ENCODE data around the gene ESPNL. TPM values are rescaled to one million over a fixed set of nuclear protein-coding genes. Genes with fewer than 3 reads are reported as not detected.

ESPNL gene
- total RNA-seq, 2 experiments from 2014 or later, result 0.11 to 0.27 TPM

DNA sequence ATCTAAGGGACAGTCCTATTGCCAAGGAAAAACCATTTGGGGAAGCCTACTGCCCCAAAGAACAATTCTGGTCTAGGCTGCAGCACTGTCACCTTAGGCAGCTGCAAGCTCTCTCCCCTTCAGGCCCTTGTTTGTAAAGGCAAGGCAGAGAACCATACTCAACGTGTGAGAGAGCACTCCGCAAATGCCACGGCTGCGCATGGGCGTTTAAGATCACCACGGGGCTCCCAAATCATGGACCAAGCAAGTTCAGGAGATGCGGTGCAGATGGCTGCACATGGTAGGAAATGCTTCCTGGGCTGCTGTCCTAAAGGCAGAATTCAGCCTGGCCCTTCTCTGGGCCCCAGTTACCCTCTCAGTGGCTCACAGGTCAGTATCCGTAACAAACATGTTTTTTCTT, 74.2 kb downstream of the ESPNL start:
- intact Hi-C loops (cut with micrococcal nuclease), result no loop called here
- Mint-ChIP-seq H3K27me3 (no peaks in the 10 kb centered on the region), H3K9me3 (no peaks in the 10 kb centered on the region), H3K27ac (no peak overlapping the region), H3K36me3 (ENCODE audit: low read depth) (peaks cover 36% of the 10 kb centered on the region), H3K4me1 (ENCODE audit: low read depth) (no peaks in the 10 kb centered on the region), H3K4me3 (no peak overlapping the region)
- POLR2A ChIA-PET, result no interaction called here
- no peak for DNase-seq
- TF ChIP-seq, protein P1, sequence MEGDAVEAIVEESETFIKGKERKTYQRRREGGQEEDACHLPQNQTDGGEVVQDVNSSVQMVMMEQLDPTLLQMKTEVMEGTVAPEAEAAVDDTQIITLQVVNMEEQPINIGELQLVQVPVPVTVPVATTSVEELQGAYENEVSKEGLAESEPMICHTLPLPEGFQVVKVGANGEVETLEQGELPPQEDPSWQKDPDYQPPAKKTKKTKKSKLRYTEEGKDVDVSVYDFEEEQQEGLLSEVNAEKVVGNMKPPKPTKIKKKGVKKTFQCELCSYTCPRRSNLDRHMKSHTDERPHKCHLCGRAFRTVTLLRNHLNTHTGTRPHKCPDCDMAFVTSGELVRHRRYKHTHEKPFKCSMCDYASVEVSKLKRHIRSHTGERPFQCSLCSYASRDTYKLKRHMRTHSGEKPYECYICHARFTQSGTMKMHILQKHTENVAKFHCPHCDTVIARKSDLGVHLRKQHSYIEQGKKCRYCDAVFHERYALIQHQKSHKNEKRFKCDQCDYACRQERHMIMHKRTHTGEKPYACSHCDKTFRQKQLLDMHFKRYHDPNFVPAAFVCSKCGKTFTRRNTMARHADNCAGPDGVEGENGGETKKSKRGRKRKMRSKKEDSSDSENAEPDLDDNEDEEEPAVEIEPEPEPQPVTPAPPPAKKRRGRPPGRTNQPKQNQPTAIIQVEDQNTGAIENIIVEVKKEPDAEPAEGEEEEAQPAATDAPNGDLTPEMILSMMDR (IDR thresholded peaks at IDR 0.05), result no peak
- CTCF ChIA-PET, result no interaction called here
- no peak for ATAC-seq

DNA sequence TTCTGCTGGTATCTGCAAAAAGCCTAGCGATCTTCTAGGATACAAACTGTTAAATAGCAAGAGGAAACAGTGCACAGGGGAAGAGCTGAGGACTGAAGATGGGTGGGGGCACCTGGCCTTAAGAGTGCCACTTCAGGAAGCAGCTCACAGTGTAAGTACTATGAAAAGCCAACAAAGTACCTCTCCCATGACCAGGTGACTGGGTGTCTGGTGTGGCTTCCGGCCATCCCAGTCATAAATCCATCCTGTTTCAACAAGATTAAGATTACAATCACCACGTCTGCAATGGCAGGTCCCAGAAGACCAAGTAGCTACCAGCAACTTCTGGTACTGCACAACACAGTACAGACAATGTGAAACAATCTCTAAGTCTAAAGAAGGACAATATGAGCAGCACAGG, 74.6 kb downstream of the ESPNL start:
- intact Hi-C loops (cut with micrococcal nuclease), result no loop called here
- H3K9me3 Mint-ChIP-seq, result no peaks in the 10 kb centered on the region
- no peak for DNase-seq
- no peaks in the 10 kb centered on the region for H3K27me3 Mint-ChIP-seq
- no peaks in the 10 kb centered on the region for H3K4me1 Mint-ChIP-seq (ENCODE audit: low read depth)
- peaks cover 41% of the 10 kb centered on the region for H3K36me3 Mint-ChIP-seq (ENCODE audit: low read depth)
- ATAC-seq, result no peak
- no peak overlapping the region for H3K4me3 Mint-ChIP-seq
- H3K27ac Mint-ChIP-seq, result no peak overlapping the region
- ChIA-PET CTCF (no interaction called here), POLR2A (no interaction called here)
- TF ChIP-seq, protein P1 (IDR thresholded peaks at IDR 0.05), result no peak

DNA sequence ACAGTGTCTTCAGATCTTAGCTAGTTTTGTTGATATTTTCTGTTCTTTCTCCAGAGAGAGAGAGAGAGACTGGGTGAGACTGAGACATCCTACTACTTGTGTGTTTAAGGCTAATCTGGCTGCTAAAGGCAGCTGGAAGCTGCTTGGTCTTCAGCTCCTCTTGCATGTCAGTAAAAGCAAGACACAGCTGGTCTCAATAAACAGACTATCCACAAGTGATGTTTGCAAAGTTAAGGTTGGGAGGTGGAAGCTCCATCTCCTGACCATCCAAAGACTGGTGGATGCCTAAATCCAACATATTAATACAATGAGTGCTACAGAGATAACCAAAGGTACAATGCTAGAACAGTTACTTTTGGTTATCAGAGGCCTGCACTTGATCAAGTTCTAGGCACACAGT, 76.5 kb downstream of the ESPNL start:
- H3K27ac Mint-ChIP-seq, result no peak overlapping the region
- ChIA-PET POLR2A (interaction anchor here (1.0 to 1.3 kb wide), 3 partner anchors 9 to 23 kb away, joined by 3 read pairs; no protein-coding TSS in a partner anchor), CTCF (interaction anchor here (1.1 kb wide), 1 partner anchor 12 kb away, joined by 4 read pairs; no protein-coding TSS in a partner anchor)
- H3K9me3 Mint-ChIP-seq, result no peaks in the 10 kb centered on the region
- no peak overlapping the region for H3K4me3 Mint-ChIP-seq
- H3K4me1 Mint-ChIP-seq (ENCODE audit: low read depth), result no peaks in the 10 kb centered on the region
- ATAC-seq (no peak), DNase-seq (no peak)
- peaks cover 48% of the 10 kb centered on the region for H3K36me3 Mint-ChIP-seq (ENCODE audit: low read depth)
- TF ChIP-seq, protein P1 (IDR thresholded peaks at IDR 0.05), result no peak
- intact Hi-C loops (cut with micrococcal nuclease), result no loop called here
- H3K27me3 Mint-ChIP-seq, result no peaks in the 10 kb centered on the region

DNA sequence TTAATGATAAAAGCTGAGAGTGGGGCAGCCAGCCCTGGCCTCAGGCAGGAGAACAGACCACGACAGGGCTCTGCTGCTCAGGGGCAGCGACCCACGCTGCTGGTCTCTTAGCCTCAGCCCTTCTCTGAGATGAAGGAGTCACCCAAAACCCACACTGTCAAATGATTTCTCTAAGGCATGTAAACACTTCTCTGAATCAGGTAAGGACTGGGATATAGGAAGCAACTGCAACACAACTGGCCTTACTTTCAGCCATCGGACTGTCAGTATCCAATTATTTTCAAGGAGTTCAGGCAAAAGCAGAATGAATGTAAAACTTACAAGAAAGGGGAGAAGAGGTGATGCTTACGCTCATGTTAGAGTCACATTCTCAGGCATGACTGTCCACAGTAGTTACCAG, 80.4 kb downstream of the ESPNL start:
- ChIA-PET POLR2A (interaction anchor here (0.7 kb wide), 1 partner anchor 13 kb away, joined by 3 read pairs; no protein-coding TSS in a partner anchor), CTCF (no interaction called here)
- intact Hi-C loops (cut with micrococcal nuclease), result no loop called here
- TF ChIP-seq, protein P1 (IDR thresholded peaks at IDR 0.05), result no peak
- Mint-ChIP-seq H3K4me3 (no peak overlapping the region), H3K27ac (no peak overlapping the region), H3K27me3 (no peaks in the 10 kb centered on the region), H3K36me3 (ENCODE audit: low read depth) (peaks cover 57% of the 10 kb centered on the region), H3K9me3 (no peaks in the 10 kb centered on the region), H3K4me1 (ENCODE audit: low read depth) (peaks cover 11% of the 10 kb centered on the region)
- DNase-seq, result no peak
- ATAC-seq, result no peak

DNA sequence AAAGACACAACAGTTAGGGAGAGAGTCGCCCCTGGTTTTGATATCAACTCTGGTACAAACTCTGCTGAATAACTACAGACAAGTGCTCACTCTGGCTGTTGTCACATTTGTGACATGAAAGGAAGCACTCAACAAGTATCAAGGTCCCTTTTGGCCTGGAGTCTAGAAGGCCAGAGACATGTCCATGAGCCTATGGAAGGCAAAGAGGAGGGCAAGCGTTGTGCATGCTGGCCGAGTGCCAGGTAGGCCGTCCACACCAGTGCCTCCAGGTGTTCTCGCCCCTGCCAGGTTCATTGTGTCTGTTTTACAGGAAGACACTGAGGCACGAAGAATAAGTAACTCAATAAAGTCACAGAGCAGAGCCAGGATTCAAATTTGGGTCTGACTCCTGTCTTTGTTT, 82.2 kb downstream of the ESPNL start:
- Mint-ChIP-seq H3K9me3 (no peaks in the 10 kb centered on the region), H3K27me3 (no peaks in the 10 kb centered on the region), H3K4me3 (no peak overlapping the region), H3K27ac (no peak overlapping the region), H3K36me3 (ENCODE audit: low read depth) (peaks cover 64% of the 10 kb centered on the region), H3K4me1 (ENCODE audit: low read depth) (peaks cover 11% of the 10 kb centered on the region)
- no peak for DNase-seq
- no peak for ATAC-seq
- ChIA-PET CTCF (no interaction called here), POLR2A (no interaction called here)
- intact Hi-C loops (cut with micrococcal nuclease), result no loop called here
- TF ChIP-seq, protein P1 (IDR thresholded peaks at IDR 0.05), result no peak

Other genes starting within 250 kb of the ESPNL start
- gene RAMP1, start 240.7 kb upstream of the ESPNL start, total RNA-seq, result 1 to 10 TPM; 1.0 to 1.4 TPM
- gene UBE2F, start 133.3 kb upstream of the ESPNL start, total RNA-seq, result 10 to 100 TPM; 96.5 to 99.5 TPM
- gene SCLY, start 39.3 kb upstream of the ESPNL start, total RNA-seq, result 10 to 100 TPM; 77.9 to 93.2 TPM
- not detected for gene KLHL30, start 38.3 kb downstream of the ESPNL start, total RNA-seq
- gene ERFE, start 58.6 kb downstream of the ESPNL start, total RNA-seq, result 1 to 10 TPM in 1 of 2 experiments, under 1 TPM in 1; 0.99 to 1.0 TPM
- gene ILKAP, start 103.4 kb downstream of the ESPNL start, total RNA-seq, result 10 to 100 TPM; 42.1 to 43.3 TPM
- gene HES6, start 139.7 kb downstream of the ESPNL start, total RNA-seq, result 1 to 10 TPM; 5.2 to 5.6 TPM
- 10 to 100 TPM; 17.4 to 17.6 TPM for gene PER2, start 188.3 kb downstream of the ESPNL start, total RNA-seq
- gene TRAF3IP1, start 220.2 kb downstream of the ESPNL start, total RNA-seq, result 1 to 10 TPM; 7.1 to 7.9 TPM